ENCODE measurements around the gene ASGR2.

- TF ChIP-seq, protein P1, sequence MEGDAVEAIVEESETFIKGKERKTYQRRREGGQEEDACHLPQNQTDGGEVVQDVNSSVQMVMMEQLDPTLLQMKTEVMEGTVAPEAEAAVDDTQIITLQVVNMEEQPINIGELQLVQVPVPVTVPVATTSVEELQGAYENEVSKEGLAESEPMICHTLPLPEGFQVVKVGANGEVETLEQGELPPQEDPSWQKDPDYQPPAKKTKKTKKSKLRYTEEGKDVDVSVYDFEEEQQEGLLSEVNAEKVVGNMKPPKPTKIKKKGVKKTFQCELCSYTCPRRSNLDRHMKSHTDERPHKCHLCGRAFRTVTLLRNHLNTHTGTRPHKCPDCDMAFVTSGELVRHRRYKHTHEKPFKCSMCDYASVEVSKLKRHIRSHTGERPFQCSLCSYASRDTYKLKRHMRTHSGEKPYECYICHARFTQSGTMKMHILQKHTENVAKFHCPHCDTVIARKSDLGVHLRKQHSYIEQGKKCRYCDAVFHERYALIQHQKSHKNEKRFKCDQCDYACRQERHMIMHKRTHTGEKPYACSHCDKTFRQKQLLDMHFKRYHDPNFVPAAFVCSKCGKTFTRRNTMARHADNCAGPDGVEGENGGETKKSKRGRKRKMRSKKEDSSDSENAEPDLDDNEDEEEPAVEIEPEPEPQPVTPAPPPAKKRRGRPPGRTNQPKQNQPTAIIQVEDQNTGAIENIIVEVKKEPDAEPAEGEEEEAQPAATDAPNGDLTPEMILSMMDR (IDR thresholded peaks at IDR 0.05), result no peak
- TF ChIP-seq POLR2A (IDR thresholded peaks at IDR 0.05), result no peak
- TF ChIP-seq EP300 (IDR thresholded peaks at IDR 0.05; ENCODE audit: low read depth), result no peak
These were observed 51.0 kb downstream of the ASGR2 start for GRCh38 chr17:7063518-7064094.

Measured in transverse colon (tissue), 3 donors.